ENCODE results near the gene SYNGR1. TPM values are rescaled to one million over a fixed set of nuclear protein-coding genes. Genes with fewer than 3 reads are reported as not detected.
A peak's percentile ranks its signal among the peaks of the same experiment; 100 is the strongest.
"Not testable (repeated sequence)": the region's sequence is repeated elsewhere in the genome, so short reads cannot be mapped to it uniquely, and the experiment has no call there.

Gene SYNGR1
- total RNA-seq, 1 experiment from 2014 or later = 9.0 TPM

DNA sequence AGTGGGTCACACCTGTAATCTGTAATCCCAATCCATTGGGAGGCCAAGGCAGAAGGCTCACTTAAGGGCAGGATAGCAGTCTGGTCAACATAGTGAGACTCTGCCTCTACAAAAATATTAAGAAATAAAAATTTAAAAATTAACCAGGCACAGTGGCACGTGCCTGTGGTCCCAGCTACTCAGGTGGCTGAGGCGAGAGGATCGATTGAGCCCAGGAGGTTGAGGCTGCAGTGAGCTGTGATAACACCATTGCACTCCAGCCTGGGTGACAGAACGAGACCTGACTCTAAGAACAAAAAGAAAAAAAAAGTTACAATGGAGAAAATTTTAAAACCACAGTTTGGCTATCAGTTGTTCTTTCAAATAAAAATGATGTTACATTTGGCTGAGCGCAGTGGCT is 13.4 kb upstream of the SYNGR1 start:
- Histone ChIP-seq H3K9ac (ENCODE audit: low read length) (no peak overlapping the region), H3K27me3 (ENCODE audit: low read length) (no peaks in the 10 kb centered on the region), H3K9me3 (ENCODE audit: low read length) (no peaks in the 10 kb centered on the region), H3K4me2 (ENCODE audit: low read length) (no peak overlapping the region), H3K36me3 (ENCODE audit: low read depth, low read length) (no peaks in the 10 kb centered on the region), H3K4me3 (ENCODE audit: low read length) (no peak overlapping the region), H3F3A (ENCODE audit: low read length, unreplicated experiment) (no peaks in the 10 kb centered on the region), H3K4me1 (ENCODE audit: insufficient read depth, low read length) (peaks cover 7% of the 10 kb centered on the region; the same call in 1 of the 2 replicates), H3K9me2 (replicated peaks; ENCODE audit: low read length) (no peaks in the 10 kb centered on the region), H3K79me2 (ENCODE audit: low read length) (no peaks in the 10 kb centered on the region), H4K20me1 (ENCODE audit: low read length) (no peaks in the 10 kb centered on the region), H2AFZ (ENCODE audit: low read length) (no peak overlapping the region), H3K27ac (ENCODE audit: low read length) (no peak overlapping the region)
- no TSS peak for BruUV-seq (replicated peaks)
- DNase-seq (no peak), ATAC-seq (no peak)
- TF ChIP-seq, protein P1, sequence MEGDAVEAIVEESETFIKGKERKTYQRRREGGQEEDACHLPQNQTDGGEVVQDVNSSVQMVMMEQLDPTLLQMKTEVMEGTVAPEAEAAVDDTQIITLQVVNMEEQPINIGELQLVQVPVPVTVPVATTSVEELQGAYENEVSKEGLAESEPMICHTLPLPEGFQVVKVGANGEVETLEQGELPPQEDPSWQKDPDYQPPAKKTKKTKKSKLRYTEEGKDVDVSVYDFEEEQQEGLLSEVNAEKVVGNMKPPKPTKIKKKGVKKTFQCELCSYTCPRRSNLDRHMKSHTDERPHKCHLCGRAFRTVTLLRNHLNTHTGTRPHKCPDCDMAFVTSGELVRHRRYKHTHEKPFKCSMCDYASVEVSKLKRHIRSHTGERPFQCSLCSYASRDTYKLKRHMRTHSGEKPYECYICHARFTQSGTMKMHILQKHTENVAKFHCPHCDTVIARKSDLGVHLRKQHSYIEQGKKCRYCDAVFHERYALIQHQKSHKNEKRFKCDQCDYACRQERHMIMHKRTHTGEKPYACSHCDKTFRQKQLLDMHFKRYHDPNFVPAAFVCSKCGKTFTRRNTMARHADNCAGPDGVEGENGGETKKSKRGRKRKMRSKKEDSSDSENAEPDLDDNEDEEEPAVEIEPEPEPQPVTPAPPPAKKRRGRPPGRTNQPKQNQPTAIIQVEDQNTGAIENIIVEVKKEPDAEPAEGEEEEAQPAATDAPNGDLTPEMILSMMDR (conservative IDR thresholded peaks at IDR 0.05; ENCODE audit: low read depth, low read length) = no peak
- TF ChIP-seq EZH2 (IDR thresholded peaks at IDR 0.05; ENCODE audit: low read length, unreplicated experiment) (no peak), EZH2phosphoT487 (IDR thresholded peaks at IDR 0.05; ENCODE audit: borderline replicate concordance, low read length) (no peak)
- POLR2A ChIA-PET (ENCODE audit: unreplicated experiment) = no interaction called here
- CTCF ChIA-PET = no interaction called here
- intact Hi-C loops (cut with micrococcal nuclease) = no loop called here

DNA sequence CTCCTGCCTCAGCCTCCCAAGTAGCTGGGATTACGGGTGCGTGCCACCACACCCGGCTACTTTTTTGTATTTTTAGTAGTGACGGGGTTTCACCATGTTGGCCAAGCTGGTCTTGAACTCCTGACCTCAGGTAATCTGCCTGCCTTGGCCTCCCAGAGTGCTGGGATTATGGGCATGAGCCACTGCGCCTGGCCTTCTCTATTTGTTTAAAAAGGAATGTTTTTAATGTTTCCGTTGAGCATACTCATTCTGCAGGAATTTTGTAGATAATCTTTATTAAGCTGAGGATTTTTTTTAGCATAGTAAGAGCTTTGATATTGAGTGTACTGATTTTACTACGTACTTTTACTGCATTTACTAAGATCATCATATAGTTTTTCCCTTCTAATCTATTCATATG is 10.0 kb upstream of the SYNGR1 start:
- intact Hi-C loops (cut with micrococcal nuclease); H3K9me2 ChIP-seq (replicated peaks; ENCODE audit: low read length); H3K9me3 ChIP-seq (ENCODE audit: low read length); H3K27me3 ChIP-seq (ENCODE audit: low read length); H3K9ac ChIP-seq (ENCODE audit: low read length); H2AFZ ChIP-seq (ENCODE audit: low read length); H3K4me3 ChIP-seq (ENCODE audit: low read length); POLR2A ChIA-PET (ENCODE audit: unreplicated experiment); H3K79me2 ChIP-seq (ENCODE audit: low read length); CTCF ChIA-PET; BruUV-seq (replicated peaks); H3K36me3 ChIP-seq (ENCODE audit: low read depth, low read length); H3K27ac ChIP-seq (ENCODE audit: low read length); H3K4me2 ChIP-seq (ENCODE audit: low read length); H4K20me1 ChIP-seq (ENCODE audit: low read length); H3K4me1 ChIP-seq (ENCODE audit: insufficient read depth, low read length); H3F3A ChIP-seq (ENCODE audit: low read length, unreplicated experiment): not testable (repeated sequence)
- ATAC-seq = peak; percentile 56
- DNase-seq = peak; percentile 63

DNA sequence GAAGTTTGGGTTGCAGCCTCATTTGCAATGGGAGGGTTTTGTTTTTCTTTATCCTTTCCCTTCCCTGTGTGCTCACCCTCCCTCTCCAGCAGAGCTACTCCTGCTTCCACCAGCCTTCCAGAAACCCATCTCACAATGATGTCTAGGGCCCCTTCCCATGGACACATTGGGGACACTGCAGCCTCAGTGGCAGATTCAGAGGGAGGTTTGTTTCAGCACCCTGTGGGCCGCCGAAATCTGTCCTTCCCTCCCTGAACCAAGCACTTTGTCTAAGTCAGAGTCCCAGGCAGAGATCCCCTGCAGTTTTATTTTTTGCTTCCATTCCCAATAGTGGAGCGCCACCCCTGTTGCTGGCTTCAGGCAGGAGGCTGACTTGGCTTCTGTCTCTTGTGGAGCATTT is 8.6 kb upstream of the SYNGR1 start:
- ATAC-seq = no peak
- no peaks in the 10 kb centered on the region for H3K9me2 ChIP-seq (replicated peaks; ENCODE audit: low read length)
- no peak overlapping the region for H3K4me3 ChIP-seq (ENCODE audit: low read length)
- no peaks in the 10 kb centered on the region for H3K9me3 ChIP-seq (ENCODE audit: low read length)
- H3K9ac ChIP-seq (ENCODE audit: low read length) = no peak overlapping the region
- H3K27ac ChIP-seq (ENCODE audit: low read length) = no peak overlapping the region
- POLR2A ChIA-PET (ENCODE audit: unreplicated experiment) = no interaction called here
- intact Hi-C loops (cut with micrococcal nuclease) = no loop called here
- no peak overlapping the region for H3K4me2 ChIP-seq (ENCODE audit: low read length)
- no peak for DNase-seq
- no peaks in the 10 kb centered on the region for H4K20me1 ChIP-seq (ENCODE audit: low read length)
- H3K79me2 ChIP-seq (ENCODE audit: low read length) = no peaks in the 10 kb centered on the region
- no TSS peak for BruUV-seq (replicated peaks)
- H3K27me3 ChIP-seq (ENCODE audit: low read length) = no peaks in the 10 kb centered on the region
- H2AFZ ChIP-seq (ENCODE audit: low read length) = no peak overlapping the region
- H3K36me3 ChIP-seq (ENCODE audit: low read depth, low read length) = no peaks in the 10 kb centered on the region; the same call in 1 of the 2 replicates
- CTCF ChIA-PET = interaction anchor here (0.7 kb wide), 1 partner anchor 9 kb away, joined by 9 read pairs; no protein-coding TSS in a partner anchor
- TF ChIP-seq EZH2 (IDR thresholded peaks at IDR 0.05; ENCODE audit: low read length, unreplicated experiment) (no peak), EZH2phosphoT487 (IDR thresholded peaks at IDR 0.05; ENCODE audit: borderline replicate concordance, low read length) (no peak)
- TF ChIP-seq, protein P1 (conservative IDR thresholded peaks at IDR 0.05; ENCODE audit: low read depth, low read length) = no peak
- peaks cover 7% of the 10 kb centered on the region; the same call in 1 of the 2 replicates for H3K4me1 ChIP-seq (ENCODE audit: insufficient read depth, low read length)
- H3F3A ChIP-seq (ENCODE audit: low read length, unreplicated experiment) = no peaks in the 10 kb centered on the region

Data from PC-3 (cell line).